Uterus (tissue), 4 donors: ENCODE measurements around the gene EVL. TPM values are rescaled to one million over a fixed set of nuclear protein-coding genes. Genes with fewer than 3 reads are reported as not detected.
"Not testable (repeated sequence)": the region's sequence is repeated elsewhere in the genome, so short reads cannot be mapped to it uniquely, and the experiment has no call there.

Source experiments
- DNase-seq, 2 donors: peaks; one replicate each; pipeline ENCODE4 v3.0.0-alpha.2; 2019 to 2020
- H3K27ac ChIP-seq, 2 donors: fragments of 200-600 bp; sonication (generic); 1 replicate in 1 of 2; 2 replicates in 1 of 2; pipeline ENCODE4 v1.5.1; 2016 to 2018
- H3K27me3 ChIP-seq, 2 donors: fragments of 200-600 bp; sonication (generic); one replicate each; pipeline ENCODE4 v1.5.1; 2018 to 2019; ENCODE audit warnings: control low read depth in 1 of 2
- H3K36me3 ChIP-seq, 2 donors: fragments of 200-600 bp; sonication (generic); one replicate each; pipeline ENCODE4 v1.5.1; 2019; ENCODE audit warnings: control low read depth in 1 of 2
- H3K4me1 ChIP-seq, 2 donors: fragments of 200-600 bp; sonication (generic); one replicate each; pipeline ENCODE4 v1.5.1; 2018 to 2019; ENCODE audit warnings: control low read depth in 1 of 2
- H3K4me3 ChIP-seq, 2 donors: fragments of 200-600 bp; sonication (generic); 1 replicate in 1 of 2; 2 replicates in 1 of 2; pipeline ENCODE4 v1.5.1; 2018 to 2019; ENCODE audit warnings: mild to moderate bottlenecking in 1 of 2
- H3K9me3 ChIP-seq, 2 donors: fragments of 200-600 bp; sonication (generic); one replicate each; pipeline ENCODE4 v1.5.1; 2019; ENCODE audit warnings: control low read depth in 1 of 2
- POLR2A ChIP-seq, 2 donors: fragments of 450-650 bp; IDR thresholded peaks; one replicate each; pipeline ENCODE4 v1.6.1; 2016; ENCODE audit warnings: antibody characterized with exemption in 2 of 2, mild to moderate bottlenecking in 1 of 2, moderate library complexity in 1 of 2
- intact Hi-C: fragments of 100-400 bp; cut with DNase I; formaldehyde crosslinking; loops from one replicate; pipeline ENCODE4 v1.15.1; 2023; ENCODE audit warnings: low total_unique reads
- total RNA-seq, 4 donors: library from RNA; depleted of rRNA in 3 of 4; stranded (reverse); fragments of >200 nt in 3 of 4; gene quantifications; one replicate each; pipeline versions ENCODE4 v1.1.0 to v1.2.4, GENCODE V29; 2014 to 2023
- TF ChIP-seq, protein P1 (sequence below), 4 experiments: fragments of 200-600 bp in 2 of 4; fragments of 450-650 bp in 2 of 4; sonication (generic) in 2 of 4; IDR thresholded peaks; one replicate each; pipeline ENCODE4 v1.5.1; 2016 to 2019; ENCODE audit warnings: antibody characterized with exemption in 4 of 4, mild to moderate bottlenecking in 2 of 4, moderate library complexity in 1 of 4
- donor health status: DM: yes; HTN: yes; CAD: no.

Gene EVL
- total RNA-seq, 4 donors from 2014 or later: 22.1 to 133 (median 67.5) TPM

- no peak overlapping the region for H3K4me3 ChIP-seq
- no peak for DNase-seq
- H3K27ac ChIP-seq: no peak overlapping the region
- TF ChIP-seq, protein P1, sequence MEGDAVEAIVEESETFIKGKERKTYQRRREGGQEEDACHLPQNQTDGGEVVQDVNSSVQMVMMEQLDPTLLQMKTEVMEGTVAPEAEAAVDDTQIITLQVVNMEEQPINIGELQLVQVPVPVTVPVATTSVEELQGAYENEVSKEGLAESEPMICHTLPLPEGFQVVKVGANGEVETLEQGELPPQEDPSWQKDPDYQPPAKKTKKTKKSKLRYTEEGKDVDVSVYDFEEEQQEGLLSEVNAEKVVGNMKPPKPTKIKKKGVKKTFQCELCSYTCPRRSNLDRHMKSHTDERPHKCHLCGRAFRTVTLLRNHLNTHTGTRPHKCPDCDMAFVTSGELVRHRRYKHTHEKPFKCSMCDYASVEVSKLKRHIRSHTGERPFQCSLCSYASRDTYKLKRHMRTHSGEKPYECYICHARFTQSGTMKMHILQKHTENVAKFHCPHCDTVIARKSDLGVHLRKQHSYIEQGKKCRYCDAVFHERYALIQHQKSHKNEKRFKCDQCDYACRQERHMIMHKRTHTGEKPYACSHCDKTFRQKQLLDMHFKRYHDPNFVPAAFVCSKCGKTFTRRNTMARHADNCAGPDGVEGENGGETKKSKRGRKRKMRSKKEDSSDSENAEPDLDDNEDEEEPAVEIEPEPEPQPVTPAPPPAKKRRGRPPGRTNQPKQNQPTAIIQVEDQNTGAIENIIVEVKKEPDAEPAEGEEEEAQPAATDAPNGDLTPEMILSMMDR (IDR thresholded peaks at IDR 0.05): no peak
- no peak for TF ChIP-seq POLR2A (IDR thresholded peaks at IDR 0.05)
- H3K4me1 ChIP-seq: no peaks in the 10 kb centered on the region
- H3K9me3 ChIP-seq: no peaks in the 10 kb centered on the region
- intact Hi-C loops: no loop called here
- no peaks in the 10 kb centered on the region for H3K27me3 ChIP-seq
- no peaks in the 10 kb centered on the region for H3K36me3 ChIP-seq
These were observed 88.3 kb downstream of the EVL start for GRCh38 chr14:100153560-100153959.

GRCh38 chr14:100155049-100155621 lies 89.9 kb downstream of the EVL start:
- Histone ChIP-seq H3K4me1 (peaks cover 0 to 9% of the 10 kb centered on the region in 2 donors), H3K27me3 (peaks cover 0 to 9% of the 10 kb centered on the region in 2 donors), H3K27ac (peak overlapping the region in 1 of 2 donors; percentile 23), H3K9me3 (no peaks in the 10 kb centered on the region), H3K4me3 (no peak overlapping the region), H3K36me3 (no peaks in the 10 kb centered on the region)
- TF ChIP-seq, protein P1 (IDR thresholded peaks at IDR 0.05): peak in 2 of 4 experiments; percentile 10 to 24
- no peak for TF ChIP-seq POLR2A (IDR thresholded peaks at IDR 0.05)
- intact Hi-C loops: no loop called here
- DNase-seq: no peak

- H3K9me3 ChIP-seq: no peaks in the 10 kb centered on the region
- peaks cover 0 to 9% of the 10 kb centered on the region in 2 donors for H3K4me1 ChIP-seq
- intact Hi-C loops: no loop called here
- TF ChIP-seq POLR2A (IDR thresholded peaks at IDR 0.05): no peak
- TF ChIP-seq, protein P1 (IDR thresholded peaks at IDR 0.05): no peak
- peak overlapping the region in 1 of 2 donors; percentile 23 for H3K27ac ChIP-seq
- no peak overlapping the region for H3K4me3 ChIP-seq
- peaks cover 0 to 14% of the 10 kb centered on the region in 2 donors for H3K27me3 ChIP-seq
- no peaks in the 10 kb centered on the region for H3K36me3 ChIP-seq
- DNase-seq: no peak
These were observed 90.8 kb downstream of the EVL start for GRCh38 chr14:100155756-100156616.

GRCh38 chr14:100156776-100157175 lies 91.6 kb downstream of the EVL start:
- Histone ChIP-seq H3K27ac (peak overlapping the region in 1 of 2 donors; percentile 23), H3K36me3 (no peaks in the 10 kb centered on the region), H3K4me1 (peaks cover 0 to 9% of the 10 kb centered on the region in 2 donors), H3K27me3 (peaks cover 0 to 14% of the 10 kb centered on the region in 2 donors), H3K9me3 (no peaks in the 10 kb centered on the region), H3K4me3 (no peak overlapping the region)
- no peak for DNase-seq
- TF ChIP-seq, protein P1 (IDR thresholded peaks at IDR 0.05): no peak
- TF ChIP-seq POLR2A (IDR thresholded peaks at IDR 0.05): no peak
- intact Hi-C loops: no loop called here

GRCh38 chr14:100157548-100158232 lies 92.5 kb downstream of the EVL start:
- H3K36me3 ChIP-seq, H3K27ac ChIP-seq, H3K9me3 ChIP-seq, H3K4me1 ChIP-seq, intact Hi-C loops, DNase-seq, H3K4me3 ChIP-seq: not testable (repeated sequence)
- peaks cover 0 to 14% of the 10 kb centered on the region in 2 donors for H3K27me3 ChIP-seq
